A673 (cell line): ENCODE data around the gene RBAK.
"Not testable (repeated sequence)": the region's sequence is repeated elsewhere in the genome, so short reads cannot be mapped to it uniquely, and the experiment has no call there.

Experiments used
- CTCF ChIP-seq: fragments of 300-800, 200-600 bp; sonication (generic); conservative IDR thresholded peaks from 2 replicates; pipeline ENCODE4 v1.5.1; 2017; ENCODE audit warnings: low read depth, mild to moderate bottlenecking, antibody characterized with exemption, low read length, moderate library complexity, mixed read lengths
- EZH2 ChIP-seq: fragments of 200-600 bp; sonication (generic); IDR thresholded peaks from 2 replicates; pipeline ENCODE4 v1.6.1; 2017; ENCODE audit warnings: borderline replicate concordance, low read depth, mild to moderate bottlenecking, mixed read lengths, antibody characterized with exemption, low read length; ENCODE audit not compliant: poor library complexity, severe bottlenecking

GRCh38 chr7:5017626-5018025 lies 28.0 kb upstream of the RBAK start:
- not testable (repeated sequence) for TF ChIP-seq CTCF, EZH2
